MM.1S (cell line): Measurements from ENCODE around the gene P4HA1.

Experiments
- EZH2 ChIP-seq: fragments of 300-600 bp; sonication (generic); optimal IDR thresholded peaks from 2 replicates; pipeline ENCODE3; 2017; ENCODE audit warnings: low read depth, mild to moderate bottlenecking, antibody characterized with exemption, low read length, mixed read lengths
- TF ChIP-seq, protein P1 (sequence below): fragments of 300-600 bp; sonication (generic); IDR thresholded peaks from 2 replicates; pipeline ENCODE4 v1.5.1; 2016; ENCODE audit warnings: antibody characterized with exemption, low read length, mixed read lengths

- TF ChIP-seq, protein P1, sequence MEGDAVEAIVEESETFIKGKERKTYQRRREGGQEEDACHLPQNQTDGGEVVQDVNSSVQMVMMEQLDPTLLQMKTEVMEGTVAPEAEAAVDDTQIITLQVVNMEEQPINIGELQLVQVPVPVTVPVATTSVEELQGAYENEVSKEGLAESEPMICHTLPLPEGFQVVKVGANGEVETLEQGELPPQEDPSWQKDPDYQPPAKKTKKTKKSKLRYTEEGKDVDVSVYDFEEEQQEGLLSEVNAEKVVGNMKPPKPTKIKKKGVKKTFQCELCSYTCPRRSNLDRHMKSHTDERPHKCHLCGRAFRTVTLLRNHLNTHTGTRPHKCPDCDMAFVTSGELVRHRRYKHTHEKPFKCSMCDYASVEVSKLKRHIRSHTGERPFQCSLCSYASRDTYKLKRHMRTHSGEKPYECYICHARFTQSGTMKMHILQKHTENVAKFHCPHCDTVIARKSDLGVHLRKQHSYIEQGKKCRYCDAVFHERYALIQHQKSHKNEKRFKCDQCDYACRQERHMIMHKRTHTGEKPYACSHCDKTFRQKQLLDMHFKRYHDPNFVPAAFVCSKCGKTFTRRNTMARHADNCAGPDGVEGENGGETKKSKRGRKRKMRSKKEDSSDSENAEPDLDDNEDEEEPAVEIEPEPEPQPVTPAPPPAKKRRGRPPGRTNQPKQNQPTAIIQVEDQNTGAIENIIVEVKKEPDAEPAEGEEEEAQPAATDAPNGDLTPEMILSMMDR, result no peak
- TF ChIP-seq EZH2, result no peak
These were observed 57.0 kb downstream of the P4HA1 start for GRCh38 chr10:73039635-73040034.
